K562 (cell line): ENCODE results near the gene TRAF3. TPM values are rescaled to one million over a fixed set of nuclear protein-coding genes. Genes with fewer than 3 reads are reported as not detected.

ENCODE experiments used
- ATAC-seq: fragments of 200-7000 bp; cut with Tn5 transposase; 3 replicates; pipeline ENCODE4 v1.9.1; 2020; ENCODE audit warnings: moderate library complexity
- BruUV-seq: library from RNA; stranded (reverse); fragments of 400-500 nt; replicated peaks from 2 replicates; lab custom pipeline; 2021; lab: Mats Ljungman, UMichigan
- CTCF ChIA-PET: fragments of 300-600 bp; formaldehyde crosslinking; extraction: SDS; loops from one replicate; lab custom pipeline; 2021; ENCODE audit warnings: low intra/inter-chr PET ratio; lab: Yijun Ruan, JAX
- POLR2A ChIA-PET: fragments of 300-600, 350-650 bp; sonication (Branson Sonifier 250); formaldehyde crosslinking; extraction: SDS; loops from one replicate; lab custom pipeline; 2021; ENCODE audit warnings: antibody characterized with exemption, inconsistent platforms; lab: Yijun Ruan, JAX
- DNase-seq, 4 experiments: peaks; one replicate each; pipeline versions ENCODE4 v3.0.0 to v3.0.0-alpha.2; 2011 to 2018; ENCODE audit warnings: low spot score in 3 of 4, mixed read lengths in 3 of 4; ENCODE audit errors: extremely low read depth in 1 of 4
- FAIRE-seq: peaks from 2 replicates; lab custom pipeline; 2011; peaks lifted over from hg19 to GRCh38; lab: Jason Lieb, UNC
- H2AFZ ChIP-seq: 2 replicates; pipeline ENCODE4 v1.6.0; 2011; ENCODE audit warnings: low read depth, low read length, control low read depth, inconsistent platforms
- H3K27ac ChIP-seq: fragments of 200-600 bp; 3 replicates; pipeline ENCODE4 v1.8.0; 2011; ENCODE audit warnings: low read depth, mild to moderate bottlenecking, control low read depth, inconsistent platforms, low read length, moderate library complexity, mixed read lengths; ENCODE audit errors: extremely low read depth
- H3K27me3 ChIP-seq, 2 experiments: fragments of 300-600 bp in 1 of 2; 2 replicates in 1 of 2; 3 replicates in 1 of 2; pipeline versions ENCODE4 v1.6.0 to v1.8.0; 2011; ENCODE audit warnings: inconsistent platforms in 2 of 2, low read length in 2 of 2, mild to moderate bottlenecking in 1 of 2, mixed read lengths in 1 of 2, moderate library complexity in 1 of 2; ENCODE audit not compliant: control insufficient read depth in 2 of 2, insufficient read depth in 2 of 2
- H3K36me3 ChIP-seq: fragments of 300-600 bp; 3 replicates; pipeline ENCODE4 v1.8.0; 2011; ENCODE audit warnings: mild to moderate bottlenecking, low read length, inconsistent platforms; ENCODE audit not compliant: control insufficient read depth, insufficient read depth
- H3K4me1 ChIP-seq, 2 experiments: fragments of 200-600 bp in 1 of 2; replicated peaks in 1 of 2; 2 replicates in 1 of 2; 3 replicates in 1 of 2; pipeline versions ENCODE4 v1.5.1 to v1.8.0; 2011; ENCODE audit warnings: inconsistent platforms in 2 of 2, low read length in 2 of 2, mild to moderate bottlenecking in 1 of 2, mixed read lengths in 1 of 2, moderate library complexity in 1 of 2; ENCODE audit not compliant: control insufficient read depth in 2 of 2, insufficient read depth in 2 of 2
- H3K4me2 ChIP-seq: 2 replicates; pipeline ENCODE4 v1.6.1; 2011; ENCODE audit warnings: low read length, control low read depth, inconsistent platforms, mixed read lengths; ENCODE audit not compliant: insufficient read depth
- H3K4me3 ChIP-seq: fragments of 200-600 bp; sonication (generic), shearing (Covaris generic); 2 replicates; pipeline ENCODE4 v1.5.1; 2016; ENCODE audit warnings: control low read depth, inconsistent platforms
- H3K79me2 ChIP-seq: fragments of 200-600 bp; 3 replicates; pipeline ENCODE4 v1.8.0; 2011; ENCODE audit warnings: low read length, inconsistent platforms; ENCODE audit not compliant: control insufficient read depth, insufficient read depth
- H3K9ac ChIP-seq, 2 experiments: 2 replicates each; pipeline versions ENCODE4 v1.6.0 to v1.6.1; 2011; ENCODE audit warnings: low read depth in 2 of 2, low read length in 2 of 2, control low read depth in 1 of 2, inconsistent platforms in 1 of 2, mild to moderate bottlenecking in 1 of 2, mixed read lengths in 1 of 2; ENCODE audit not compliant: insufficient read depth in 1 of 2
- H3K9me1 ChIP-seq: one replicate; pipeline ENCODE4 v1.6.0; 2011; ENCODE audit warnings: inconsistent platforms, mild to moderate bottlenecking, low read length, moderate library complexity; ENCODE audit not compliant: control insufficient read depth, insufficient read depth
- H3K9me3 ChIP-seq: replicated peaks from 2 replicates; pipeline ENCODE4 v1.5.1; 2011; ENCODE audit warnings: low read depth, low read length, inconsistent platforms; ENCODE audit not compliant: control insufficient read depth, insufficient read depth
- H4K20me1 ChIP-seq: replicated peaks from 2 replicates; pipeline ENCODE4 v1.6.1; 2011; ENCODE audit warnings: low read length, inconsistent platforms, mixed read lengths; ENCODE audit not compliant: control insufficient read depth, insufficient read depth
- ESRRA ChIP-seq: fragments of 450-650 bp; IDR thresholded peaks from 2 replicates; pipeline ENCODE4 v1.6.1; 2014; ENCODE audit warnings: low read depth, mild to moderate bottlenecking, moderate library complexity, borderline replicate concordance
- HDAC3 ChIP-seq: fragments of 450-650 bp; IDR thresholded peaks from 2 replicates; pipeline ENCODE4 v1.6.1; 2018; ENCODE audit warnings: borderline replicate concordance, mild to moderate bottlenecking, moderate library complexity; ENCODE audit not compliant: partially characterized antibody
- HNRNPLL ChIP-seq: fragments of 200-400 bp; formaldehyde crosslinking; IDR thresholded peaks from 2 replicates; pipeline ENCODE4 v1.6.1; 2017; ENCODE audit warnings: low read length, low read depth, mild to moderate bottlenecking; ENCODE audit not compliant: poor library complexity, severe bottlenecking
- IFI16 ChIP-seq: fragments of 250-450 bp; sonication (Bioruptor Pico); IDR thresholded peaks from 2 replicates; pipeline ENCODE4 v2.1.2; 2022; ENCODE audit warnings: mild to moderate bottlenecking, inconsistent platforms
- THRAP3 ChIP-seq: fragments of 450-650 bp; IDR thresholded peaks from 2 replicates; pipeline ENCODE4 v1.6.1; 2016; ENCODE audit warnings: mild to moderate bottlenecking, inconsistent platforms, borderline replicate concordance
- TRIM28 ChIP-seq: fragments of 450-650 bp; IDR thresholded peaks from 2 replicates; pipeline ENCODE4 v1.6.1; 2017
- U2AF2 ChIP-seq: fragments of 200-400 bp; formaldehyde crosslinking; optimal IDR thresholded peaks from 2 replicates; pipeline ENCODE3; 2017; ENCODE audit warnings: low read depth, mild to moderate bottlenecking, low read length
- ZBTB33 ChIP-seq: sonication (generic); formaldehyde crosslinking; IDR thresholded peaks from 2 replicates; pipeline ENCODE4 v1.8.1; 2023; ENCODE audit warnings: mild to moderate bottlenecking, missing genetic modification reagents
- WGBS: fragments of 100-300 bp; shearing (Covaris generic); methylation state at CpG from one replicate; pipeline ENCODE4 v1.1.6; 2016; ENCODE audit warnings: low coverage, mixed read lengths; ENCODE audit not compliant: insufficient coverage; ENCODE audit errors: missing lambda C conversion rate; 5-methylcytosine and 5-hydroxymethylcytosine counted together
- in situ Hi-C: fragments of 300-500 bp; cut with MboI; formaldehyde crosslinking; loops from 4 replicates; pipeline ENCODE4 v1.15.0; 2018; ENCODE audit warnings: inconsistent platforms, mixed read lengths
- intact Hi-C: fragments of 100-400 bp; cut with micrococcal nuclease; formaldehyde crosslinking; loops from 2 replicates; pipeline ENCODE4 v1.14.2; 2022
- polyA plus RNA-seq, 8 experiments: library from polyadenylated mRNA; depleted of rRNA in 4 of 8; stranded (reverse) in 5 of 8; unstranded in 3 of 8; fragments of >200 nt; fragmentation: Nextera tagmentation in 2 of 8; fragmentation: Illumina TruSeq in 1 of 8; extraction: Ambion mirVana in 2 of 8; extraction: Trizol in 1 of 8; gene quantifications; 2 replicates each; pipeline versions ENCODE4 v1.2.1 to v1.2.3, GENCODE V29; 2011 to 2014; ENCODE audit warnings: inconsistent platforms in 1 of 8, missing spikeins in 1 of 8
- total RNA-seq, 7 experiments: library from RNA; depleted of rRNA in 6 of 7; stranded (reverse); fragments of >200 nt in 6 of 7; fragmentation: Illumina TruSeq in 2 of 7; extraction: Trizol in 2 of 7; gene quantifications; 2 replicates each; pipeline versions ENCODE4 v1.2.1 to v1.2.3, GENCODE V29; 2011 to 2021; ENCODE audit warnings: low replicate concordance in 1 of 7

Gene TRAF3
- total and polyA plus RNA-seq, 9 of the 15 experiments (the other 6 are each of a cell fraction or from before 2014, with no cell fraction given): 0.52 to 21.3 (median 9.9) TPM

- no peak for TF ChIP-seq ESRRA
- peak; percentile 64 for TF ChIP-seq ZBTB33 (CRISPR knock-in tag)
- TF ChIP-seq TRIM28: no peak
- TF ChIP-seq, all 486 proteins: peak for 3
Observed at GRCh38 chr14:102746634-102747438, 30.4 kb upstream of the TRAF3 start (continued).

GRCh38 chr14:102748806-102749205 is 28.4 kb upstream of the TRAF3 start:
- intact Hi-C loops: no loop called here
- no peaks in the 10 kb centered on the region for H3K9me1 ChIP-seq
- FAIRE-seq (no peak), ATAC-seq (no peak)
- no TSS peak for BruUV-seq
- no peaks in the 10 kb centered on the region for H3K9me3 ChIP-seq
- peaks cover 0 to 26% of the 10 kb centered on the region in 2 experiments; a peak in 2 of 5 replicates for H3K4me1 ChIP-seq
- no peaks in the 10 kb centered on the region for H3K27me3 ChIP-seq
- TF ChIP-seq HDAC3 (no peak), IFI16 (CRISPR knock-in tag) (no peak), U2AF2 (no peak), THRAP3 (no peak), HNRNPLL (no peak)
- TF ChIP-seq, all 486 proteins: peak for 0
- no peak overlapping the region; a peak in 1 of 4 replicates for H3K9ac ChIP-seq
- no peak overlapping the region for H3K4me3 ChIP-seq
- H3K27ac ChIP-seq: no peak overlapping the region
- WGBS: 85% methylated on average over 8 of the region's 8 CpGs
- no peak for DNase-seq
- H3K4me2 ChIP-seq: no peak overlapping the region
- H3K36me3 ChIP-seq: peaks cover 5% of the 10 kb centered on the region; the same call in 1 of the 3 replicates
- in situ Hi-C loops: no loop called here
- no peaks in the 10 kb centered on the region for H4K20me1 ChIP-seq
- ChIA-PET POLR2A (interaction anchor here (0.6 kb wide), 1 partner anchor 598 kb away, joined by 4 read pairs; no protein-coding TSS in a partner anchor), CTCF (no interaction called here)
- H3K79me2 ChIP-seq: no peaks in the 10 kb centered on the region
- H2AFZ ChIP-seq: no peak overlapping the region
